ENCODE data around the gene RGS17. TPM values are rescaled to one million over a fixed set of nuclear protein-coding genes. Genes with fewer than 3 reads are reported as not detected.

Gene RGS17
- total and polyA plus RNA-seq, 12 donors = 0.04 to 0.41 (median 0.17) TPM; not detected in 1

DNA sequence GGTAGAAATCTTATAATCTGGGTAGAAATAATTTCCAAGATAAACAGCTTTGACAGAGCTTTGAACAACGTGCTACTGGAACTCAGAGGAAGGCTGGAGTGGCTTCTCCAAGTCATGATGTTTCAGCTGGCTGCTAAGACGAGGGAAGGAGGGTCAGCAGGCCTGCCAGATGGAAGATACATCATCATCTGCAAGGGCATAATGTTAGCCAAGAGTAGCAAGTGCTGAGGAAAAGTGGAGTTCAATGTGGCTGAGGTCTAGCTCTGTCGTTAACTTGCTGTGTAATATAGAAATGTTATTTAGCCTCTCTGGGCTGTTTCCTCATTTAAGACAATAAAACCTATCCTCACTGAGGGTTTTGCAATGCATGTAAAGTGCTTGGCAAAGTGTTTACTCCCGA is 35.1 kb downstream of the RGS17 start:
- TF ChIP-seq, protein P1, sequence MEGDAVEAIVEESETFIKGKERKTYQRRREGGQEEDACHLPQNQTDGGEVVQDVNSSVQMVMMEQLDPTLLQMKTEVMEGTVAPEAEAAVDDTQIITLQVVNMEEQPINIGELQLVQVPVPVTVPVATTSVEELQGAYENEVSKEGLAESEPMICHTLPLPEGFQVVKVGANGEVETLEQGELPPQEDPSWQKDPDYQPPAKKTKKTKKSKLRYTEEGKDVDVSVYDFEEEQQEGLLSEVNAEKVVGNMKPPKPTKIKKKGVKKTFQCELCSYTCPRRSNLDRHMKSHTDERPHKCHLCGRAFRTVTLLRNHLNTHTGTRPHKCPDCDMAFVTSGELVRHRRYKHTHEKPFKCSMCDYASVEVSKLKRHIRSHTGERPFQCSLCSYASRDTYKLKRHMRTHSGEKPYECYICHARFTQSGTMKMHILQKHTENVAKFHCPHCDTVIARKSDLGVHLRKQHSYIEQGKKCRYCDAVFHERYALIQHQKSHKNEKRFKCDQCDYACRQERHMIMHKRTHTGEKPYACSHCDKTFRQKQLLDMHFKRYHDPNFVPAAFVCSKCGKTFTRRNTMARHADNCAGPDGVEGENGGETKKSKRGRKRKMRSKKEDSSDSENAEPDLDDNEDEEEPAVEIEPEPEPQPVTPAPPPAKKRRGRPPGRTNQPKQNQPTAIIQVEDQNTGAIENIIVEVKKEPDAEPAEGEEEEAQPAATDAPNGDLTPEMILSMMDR (IDR thresholded peaks at IDR 0.05) = no peak
- Histone ChIP-seq H3K9me3 (no peaks in the 10 kb centered on the region), H3K4me3 (no peak overlapping the region), H3K4me1 (peaks cover 0 to 13% (median 0%) of the 10 kb centered on the region in 9 donors), H3K27ac (no peak overlapping the region), H3K36me3 (no peaks in the 10 kb centered on the region), H3K27me3 (no peaks in the 10 kb centered on the region)
- DNase-seq (no peak), ATAC-seq (peak in 1 of 8 donors; percentile 42)
- intact Hi-C loops (cut with DNase I) = no loop called here
- WGBS, 2 donors = 37 to 51% methylated on average over 4 of the region's 4 CpGs

DNA sequence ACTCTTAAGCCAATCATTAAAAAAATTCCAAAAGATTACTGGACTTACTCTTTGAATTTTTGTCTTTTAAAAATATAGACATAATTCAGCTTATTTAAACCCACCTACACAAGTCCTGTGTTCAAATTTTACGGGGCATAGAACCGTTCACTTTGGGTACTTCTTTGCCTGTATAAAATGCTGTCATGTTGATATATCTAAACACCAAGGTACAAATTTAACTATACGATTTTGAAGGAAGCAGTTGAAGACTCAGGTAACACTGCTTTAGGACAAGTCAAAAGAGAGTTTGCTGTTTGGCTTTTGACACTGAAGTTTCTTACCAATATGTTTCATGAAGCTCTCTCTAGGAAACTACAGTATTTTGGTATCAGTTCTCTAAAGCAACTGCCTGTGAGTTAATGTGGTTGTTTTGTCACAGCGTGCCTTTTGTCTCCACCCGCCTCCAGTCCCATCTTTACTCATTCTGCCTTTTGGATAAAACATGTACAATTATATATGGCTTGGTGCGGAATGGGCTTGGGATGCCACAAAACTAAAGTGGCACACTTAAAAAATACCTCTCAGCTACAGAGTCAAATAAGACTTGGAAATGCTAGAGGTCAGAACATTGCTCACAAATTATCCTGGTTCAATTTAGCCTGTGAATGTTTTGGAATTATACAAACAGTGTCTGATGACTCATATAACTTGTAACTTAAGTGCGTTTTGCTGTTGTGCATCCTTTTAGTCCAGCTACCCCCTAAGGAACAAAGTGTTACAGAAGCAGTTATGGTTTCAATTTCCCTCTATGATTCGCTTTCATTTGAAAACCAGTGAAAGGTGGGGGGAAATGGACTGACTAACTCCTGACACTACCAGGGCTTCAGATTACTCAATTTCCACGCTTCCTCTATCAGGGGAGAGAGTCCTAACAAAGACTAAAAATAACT is 38.7 kb downstream of the RGS17 start:
- H3K4me1 ChIP-seq = peaks cover 0 to 24% (median 0%) of the 10 kb centered on the region in 9 donors
- no peak overlapping the region for H3K4me3 ChIP-seq
- intact Hi-C loops (cut with DNase I) = no loop called here
- no peaks in the 10 kb centered on the region for H3K36me3 ChIP-seq
- ATAC-seq (peak in 2 of 8 donors; percentile 20 to 33), DNase-seq (no peak)
- H3K9me3 ChIP-seq = no peaks in the 10 kb centered on the region
- WGBS, 2 donors = 74 to 81% methylated on average over 9 of the region's 9 CpGs
- TF ChIP-seq, protein P1 (IDR thresholded peaks at IDR 0.05) = no peak
- peak overlapping the region in 1 of 10 donors; percentile 29 for H3K27ac ChIP-seq
- H3K27me3 ChIP-seq = no peaks in the 10 kb centered on the region

DNA sequence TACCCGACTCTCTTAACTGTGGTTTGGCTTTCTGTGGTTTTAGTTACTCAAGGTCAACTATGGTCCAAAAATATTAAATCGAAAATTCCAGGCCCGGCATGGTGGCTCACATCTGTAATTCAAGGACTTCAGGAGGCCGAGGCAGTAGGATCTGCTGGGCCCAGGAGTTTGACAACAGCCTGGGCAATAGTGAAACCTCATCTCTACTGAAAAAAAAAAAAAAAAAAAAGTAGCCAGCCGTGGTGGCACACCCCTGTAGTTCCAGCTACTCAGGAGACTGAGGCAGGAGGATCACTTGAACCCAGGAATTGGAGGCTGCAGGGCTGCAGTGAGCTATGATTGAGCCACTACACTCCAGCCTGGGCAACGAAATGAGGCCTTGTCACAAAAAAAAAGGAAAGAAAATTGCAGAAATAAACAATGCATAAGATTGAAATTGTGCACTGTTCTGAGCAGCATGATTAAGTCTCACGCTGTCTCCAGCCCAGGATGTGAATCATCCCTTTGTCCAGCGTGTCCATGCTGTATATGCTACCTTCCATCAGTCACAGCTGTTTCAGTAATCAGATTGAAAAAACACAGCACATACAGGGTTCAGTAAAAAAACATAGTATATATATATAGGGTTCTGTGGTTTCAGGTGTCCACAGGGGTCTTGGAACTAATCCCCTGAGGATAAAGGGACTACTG is 40.7 kb downstream of the RGS17 start:
- Histone ChIP-seq H3K9me3 (no peaks in the 10 kb centered on the region), H3K4me1 (peaks cover 0 to 24% (median 0%) of the 10 kb centered on the region in 9 donors), H3K4me3 (no peak overlapping the region), H3K27ac (no peak overlapping the region), H3K36me3 (no peaks in the 10 kb centered on the region), H3K27me3 (no peaks in the 10 kb centered on the region)
- ATAC-seq = no peak
- no peak for DNase-seq
- WGBS, 2 donors = 52 to 67% methylated on average over 8 of the region's 8 CpGs
- intact Hi-C loops (cut with DNase I) = no loop called here
- TF ChIP-seq, protein P1 (IDR thresholded peaks at IDR 0.05) = no peak

DNA sequence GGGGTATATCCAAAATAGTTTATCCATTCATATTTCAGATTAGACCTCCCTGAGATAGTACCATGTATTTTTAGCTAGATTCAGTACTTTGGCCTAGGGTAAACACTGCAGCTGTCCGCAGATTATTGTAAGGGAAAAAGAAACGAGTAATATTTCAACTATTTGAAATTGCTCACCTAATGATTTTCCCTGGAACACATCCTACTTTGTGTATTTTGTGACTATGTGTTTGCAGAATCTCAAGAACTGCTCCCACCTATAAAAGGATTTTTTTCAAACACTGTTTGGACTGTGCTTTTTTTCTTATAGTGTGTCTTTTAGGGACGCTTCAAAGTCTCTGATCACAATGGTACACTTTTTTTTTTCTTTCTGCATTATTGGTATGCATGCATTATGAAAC is 42.3 kb downstream of the RGS17 start:
- Histone ChIP-seq H3K4me3 (no peak overlapping the region), H3K27me3 (no peaks in the 10 kb centered on the region), H3K9me3 (no peaks in the 10 kb centered on the region), H3K4me1 (peaks cover 0 to 24% (median 0%) of the 10 kb centered on the region in 9 donors), H3K27ac (no peak overlapping the region), H3K36me3 (no peaks in the 10 kb centered on the region)
- 88 to 93% methylated on average over 3 of the region's 3 CpGs for WGBS, 2 donors
- DNase-seq (no peak), ATAC-seq (no peak)
- TF ChIP-seq, protein P1 (IDR thresholded peaks at IDR 0.05) = no peak
- intact Hi-C loops (cut with DNase I) = no loop called here
